HG03558 (cell line): ENCODE data around the gene PPP1R1B.

Source experiments
- ATAC-seq: cut with Tn5 transposase; IDR thresholded peaks from one replicate; pipeline ENCODE4 v1.9.1; 2021; ENCODE audit warnings: moderate number of reproducible peaks; ENCODE audit not compliant: unreplicated experiment; ENCODE audit errors: extremely low read depth

The PPP1R1B gene

DNA sequence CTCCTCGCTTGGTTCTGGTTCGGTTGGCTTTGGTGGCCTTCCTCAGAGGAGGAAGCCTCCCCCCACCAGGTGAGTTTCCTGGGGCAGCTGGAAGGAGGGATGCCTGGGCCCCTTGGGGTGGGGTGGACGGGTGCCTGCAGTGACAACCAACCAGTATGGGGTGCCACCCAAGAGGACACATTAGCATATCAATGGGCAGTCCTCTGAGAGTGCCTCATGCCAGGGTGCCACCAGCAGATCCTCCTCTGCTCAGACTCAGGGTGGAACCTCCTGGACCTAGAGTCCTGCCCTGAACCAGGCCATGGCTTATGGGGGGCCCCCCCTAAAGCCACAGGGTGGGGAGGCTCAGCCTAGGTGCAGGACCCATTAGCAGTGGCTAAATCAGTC is 2.7 kb downstream of the PPP1R1B start:
- no peak for ATAC-seq

DNA sequence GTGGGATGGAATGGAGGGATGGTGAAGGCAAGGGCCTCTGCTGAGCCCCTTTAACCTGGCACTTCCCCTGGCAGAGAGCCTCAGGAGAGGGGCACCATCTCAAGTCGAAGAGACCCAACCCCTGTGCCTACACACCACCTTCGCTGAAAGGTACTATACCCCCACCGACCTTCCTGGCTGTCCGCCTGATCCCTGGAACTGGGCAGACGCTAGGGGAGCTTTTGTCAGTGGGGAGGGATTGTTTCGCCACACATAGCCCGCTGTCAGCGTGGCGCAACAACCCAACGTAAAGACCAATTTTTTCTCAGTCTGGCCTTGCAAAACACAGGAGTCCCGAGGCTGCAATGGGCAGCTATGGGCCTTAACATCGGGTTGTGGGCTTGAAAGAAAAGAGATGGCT is 3.1 kb downstream of the PPP1R1B start:
- no peak for ATAC-seq

DNA sequence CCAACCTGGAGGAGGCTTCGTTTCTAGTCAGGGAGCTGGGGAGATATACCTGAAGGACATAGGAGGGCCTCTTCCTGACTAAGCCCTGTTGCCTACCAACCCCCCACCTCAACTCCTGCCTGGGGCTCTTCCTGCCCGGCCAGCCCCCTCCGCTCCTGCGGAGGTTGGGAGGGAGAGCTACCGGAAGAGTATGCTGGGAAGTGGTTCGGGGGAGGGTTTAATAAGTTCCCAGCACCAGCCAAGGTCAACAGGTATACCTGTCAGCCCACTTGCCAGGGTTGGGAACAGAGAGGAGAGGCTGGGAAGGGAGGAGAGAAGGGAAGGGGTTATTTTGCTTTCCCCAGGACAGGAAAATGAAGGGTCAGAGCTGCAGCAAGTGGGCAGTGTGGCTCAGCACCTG is 4.7 kb downstream of the PPP1R1B start:
- ATAC-seq, result no peak

DNA sequence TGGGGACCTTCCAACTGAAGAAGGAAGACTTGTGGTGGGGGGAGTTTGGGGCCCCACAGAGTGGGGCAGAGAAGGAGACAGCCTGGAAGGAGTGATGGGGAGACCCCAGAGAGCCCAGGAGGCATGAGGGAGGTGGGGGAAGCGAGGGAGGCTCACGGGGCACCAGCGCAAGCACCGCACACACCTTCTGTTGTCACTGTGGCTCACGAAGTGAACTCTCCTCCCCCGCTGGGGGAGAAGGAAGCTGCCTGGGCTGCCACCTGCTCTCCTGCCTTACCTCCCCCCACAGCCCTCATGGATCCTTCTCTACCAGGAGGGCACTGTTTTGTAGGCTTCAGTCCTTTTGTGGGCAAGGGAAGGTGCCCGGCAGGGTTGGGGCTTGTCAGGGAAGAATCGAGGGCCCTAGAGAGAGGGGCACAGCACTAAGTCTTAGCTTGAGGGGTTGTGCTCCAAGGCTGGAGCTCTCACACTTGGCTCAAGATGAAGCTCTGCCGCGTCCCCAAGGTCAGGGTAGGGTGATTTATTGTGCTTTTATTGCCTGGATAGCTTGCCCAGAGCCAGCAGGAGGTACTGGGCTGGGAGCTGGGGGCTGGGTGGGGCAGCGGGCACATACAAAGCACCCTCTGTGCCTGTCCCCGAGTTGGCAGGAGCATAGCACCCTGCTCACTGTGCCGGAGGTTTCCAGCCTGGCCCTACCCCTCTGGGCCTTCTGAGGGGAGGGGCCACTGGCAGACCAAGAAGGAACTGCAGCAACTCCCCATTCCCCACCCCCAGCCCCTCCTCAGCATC is 5.6 kb downstream of the PPP1R1B start:
- ATAC-seq, result no peak

DNA sequence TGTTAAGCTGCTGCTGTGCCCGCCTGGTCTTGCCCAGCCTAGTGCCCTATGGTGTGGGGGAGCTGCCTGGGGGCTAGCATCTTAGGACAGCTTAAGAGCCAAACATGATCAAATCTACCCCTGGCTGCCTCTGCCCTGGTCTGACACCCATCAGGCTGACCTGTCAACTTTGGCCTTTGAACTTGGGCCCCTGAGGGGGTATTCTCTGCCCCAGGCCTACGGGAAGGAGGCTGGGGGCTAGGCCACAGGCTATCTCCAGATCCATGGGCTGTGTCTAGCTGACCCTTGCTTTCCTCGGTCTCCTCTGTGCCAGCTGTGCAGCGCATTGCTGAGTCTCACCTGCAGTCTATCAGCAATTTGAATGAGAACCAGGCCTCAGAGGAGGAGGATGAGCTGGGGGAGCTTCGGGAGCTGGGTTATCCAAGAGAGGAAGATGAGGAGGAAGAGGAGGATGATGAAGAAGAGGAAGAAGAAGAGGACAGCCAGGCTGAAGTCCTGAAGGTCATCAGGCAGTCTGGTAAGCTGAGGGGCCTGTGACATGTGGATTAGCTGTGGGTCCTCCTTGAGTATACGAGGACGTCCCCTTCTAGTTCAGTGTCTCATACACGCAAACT is 6.9 kb downstream of the PPP1R1B start:
- ATAC-seq, result no peak

DNA sequence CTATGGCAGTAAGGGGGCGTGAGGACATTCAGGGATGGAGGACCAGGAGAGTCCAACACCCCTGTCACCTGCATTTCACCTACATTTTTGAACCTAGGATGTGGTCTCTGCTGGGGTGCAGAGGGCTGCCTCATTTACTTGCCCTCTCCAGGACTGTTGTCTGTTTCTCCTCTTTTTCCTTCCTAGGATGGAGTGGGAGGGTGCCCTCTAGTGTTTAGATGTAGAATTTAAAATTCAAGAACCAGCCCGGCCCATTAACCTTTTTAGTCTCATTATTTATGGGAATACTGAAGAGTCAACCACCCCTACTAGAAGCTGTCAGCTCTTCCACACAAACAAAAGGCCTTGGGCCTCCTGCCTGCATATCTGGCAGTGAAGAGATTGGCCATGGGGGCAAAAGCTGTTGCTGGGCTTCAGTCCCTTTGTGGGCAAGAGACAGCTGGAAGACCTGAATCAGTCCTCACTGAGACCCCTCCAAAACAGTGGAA is 7.7 kb downstream of the PPP1R1B start:
- no peak for ATAC-seq

DNA sequence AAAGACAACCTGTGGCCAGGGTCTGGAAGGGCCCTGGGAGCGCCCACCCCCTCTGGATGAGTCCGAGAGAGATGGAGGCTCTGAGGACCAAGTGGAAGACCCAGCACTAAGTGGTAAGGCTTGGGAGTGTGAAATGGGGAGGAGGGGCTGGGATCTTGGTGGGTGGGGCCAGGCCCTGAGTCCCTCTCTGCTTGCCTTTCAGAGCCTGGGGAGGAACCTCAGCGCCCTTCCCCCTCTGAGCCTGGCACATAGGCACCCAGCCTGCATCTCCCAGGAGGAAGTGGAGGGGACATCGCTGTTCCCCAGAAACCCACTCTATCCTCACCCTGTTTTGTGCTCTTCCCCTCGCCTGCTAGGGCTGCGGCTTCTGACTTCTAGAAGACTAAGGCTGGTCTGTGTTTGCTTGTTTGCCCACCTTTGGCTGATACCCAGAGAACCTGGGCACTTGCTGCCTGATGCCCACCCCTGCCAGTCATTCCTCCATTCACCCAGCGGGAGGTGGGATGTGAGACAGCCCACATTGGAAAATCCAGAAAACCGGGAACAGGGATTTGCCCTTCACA is 8.9 kb downstream of the PPP1R1B start:
- ATAC-seq, result no peak

DNA sequence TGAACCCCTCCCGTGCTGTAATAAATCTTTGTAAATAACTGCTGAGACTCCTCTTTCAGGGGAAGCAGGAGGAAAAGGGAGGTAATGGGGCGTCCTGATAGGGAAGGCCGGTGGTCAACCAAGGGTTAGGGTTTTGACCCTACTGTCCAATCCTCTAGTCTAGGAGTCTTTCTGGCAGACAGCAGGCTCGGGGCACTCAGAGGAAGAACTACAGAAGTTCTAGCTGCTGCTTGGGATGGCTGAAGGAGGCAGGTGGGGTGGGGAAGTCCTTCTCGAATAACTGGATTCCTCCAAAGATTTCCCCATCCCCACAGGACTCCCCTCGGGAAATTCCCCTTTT is 9.8 kb downstream of the PPP1R1B start:
- no peak for ATAC-seq

DNA sequence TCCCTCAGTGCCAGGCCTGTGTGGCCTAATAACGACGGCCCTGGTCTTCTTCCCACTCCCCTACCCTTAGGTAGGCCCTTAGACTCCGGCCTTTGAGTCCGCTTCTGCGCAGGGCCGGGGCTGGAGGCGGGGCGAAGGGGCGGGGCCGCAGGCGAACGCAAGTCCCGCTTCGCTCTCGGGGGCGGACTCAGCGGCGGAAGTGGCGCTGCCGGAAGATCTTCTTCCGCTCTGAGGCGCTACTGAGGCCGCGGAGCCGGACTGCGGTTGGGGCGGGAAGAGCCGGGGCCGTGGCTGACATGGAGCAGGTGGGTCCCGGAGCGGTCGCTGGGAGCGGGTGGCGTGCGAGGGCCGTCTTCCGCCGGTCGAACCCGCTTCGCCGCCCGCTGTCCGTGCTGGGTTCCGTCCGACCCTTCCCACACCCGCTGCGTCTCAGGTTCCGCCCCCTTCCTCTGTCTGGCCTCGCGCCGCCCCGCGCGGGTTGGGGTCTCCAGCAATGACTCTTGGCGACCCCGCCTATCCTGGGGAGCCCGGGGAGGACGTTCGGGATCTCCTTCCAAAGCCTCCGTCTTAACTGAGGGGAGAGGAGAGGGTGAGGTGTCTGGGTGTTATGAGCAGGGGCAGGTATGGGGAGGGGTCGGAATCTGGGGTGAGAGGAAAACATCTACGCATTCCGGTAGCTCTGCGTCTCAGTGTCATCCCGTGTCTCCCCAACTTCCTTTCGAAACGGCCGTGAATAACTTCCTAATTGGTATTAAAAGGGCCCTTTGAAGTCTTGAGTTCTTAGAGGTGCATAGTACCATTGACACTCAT is 10.4 kb downstream of the PPP1R1B start, which contains the start of gene STARD3:
TSS of gene STARD3 (plus strand) at position 218 of the 810 bp plus-strand sequence. CDS start 16,388 bp downstream, outside the sequence.
- ATAC-seq, result peak; percentile 62

DNA sequence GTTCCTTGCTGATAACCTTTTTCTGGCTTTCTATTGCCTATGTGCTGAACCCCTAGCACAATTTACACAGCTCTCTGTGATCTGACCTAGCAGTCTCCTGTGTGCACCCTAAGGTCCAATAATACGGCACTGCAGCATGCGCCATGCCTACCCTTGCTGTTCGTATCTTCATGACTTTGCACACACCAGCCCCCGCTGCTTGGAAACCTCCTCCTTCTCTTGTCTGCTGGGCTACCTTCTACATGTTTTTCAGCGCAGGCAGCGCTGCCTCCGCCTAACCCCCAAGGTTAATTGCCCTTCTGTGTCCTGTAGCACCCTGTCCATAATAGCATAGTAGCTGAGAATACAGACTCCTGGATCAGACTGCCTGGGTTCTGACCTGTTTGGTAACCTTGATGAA is 11.6 kb downstream of the PPP1R1B start:
- ATAC-seq, result no peak

DNA sequence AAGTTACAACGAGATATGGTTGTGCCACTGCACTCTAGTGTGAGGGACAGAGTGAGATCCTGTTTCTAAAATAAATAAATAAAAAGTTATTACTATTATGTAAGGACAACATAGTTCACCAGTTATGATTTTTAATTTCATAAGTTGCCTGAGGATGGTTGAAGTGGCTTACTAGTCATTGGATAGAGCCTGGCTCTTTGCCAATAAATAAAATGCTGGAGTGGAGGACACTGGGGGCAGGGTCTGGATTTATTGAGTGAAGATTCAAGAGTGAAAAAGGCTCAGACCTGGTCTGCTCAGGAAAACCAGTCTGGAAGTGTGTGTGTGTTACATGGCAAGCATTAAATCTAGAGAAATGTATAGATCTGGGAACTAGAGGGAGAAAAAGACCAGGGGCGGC is 12.3 kb downstream of the PPP1R1B start:
- no peak for ATAC-seq

DNA sequence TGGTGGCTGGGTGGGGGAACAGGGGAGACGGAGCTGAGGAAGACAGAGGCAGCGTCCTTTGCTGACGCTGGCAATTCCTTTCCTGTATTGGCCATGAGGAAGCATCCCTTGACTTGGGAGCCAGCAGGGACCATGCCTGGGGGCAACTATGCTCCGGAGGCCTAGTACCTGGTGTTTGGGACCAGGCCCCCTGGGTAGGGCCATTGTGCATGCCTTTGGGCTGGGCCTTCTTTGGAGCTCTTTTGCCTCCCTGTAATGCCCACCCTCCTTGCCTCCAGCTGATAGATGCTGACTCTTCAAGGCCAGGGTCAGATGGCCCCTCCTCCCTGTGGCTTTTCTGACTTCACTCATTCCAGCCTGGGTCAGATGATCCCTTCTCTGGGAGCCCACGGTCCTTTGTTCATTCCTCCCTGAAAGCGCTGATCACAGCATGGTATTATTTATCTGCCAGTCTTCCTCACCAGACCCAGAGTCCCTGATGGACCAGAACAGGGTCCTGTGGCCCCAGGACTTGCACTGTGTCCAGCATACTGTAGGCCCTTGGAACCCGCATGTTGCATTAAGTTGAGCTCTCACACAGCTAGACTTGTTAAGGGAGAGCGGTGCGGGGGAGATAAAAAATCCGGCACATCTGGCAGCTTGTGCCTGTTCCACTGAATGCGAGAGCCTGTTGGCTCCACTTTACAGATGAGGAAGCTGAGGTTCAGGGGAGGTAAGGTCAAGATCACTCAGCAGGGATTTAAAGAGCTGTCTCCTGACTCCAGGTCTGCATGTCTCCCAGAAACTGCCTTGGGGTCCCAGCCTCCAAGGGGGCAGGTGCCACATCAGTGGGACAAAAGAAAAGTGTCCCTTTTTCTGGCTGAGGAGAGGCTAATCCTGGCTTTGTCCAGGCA is 13.1 kb downstream of the PPP1R1B start:
- no peak for ATAC-seq

DNA sequence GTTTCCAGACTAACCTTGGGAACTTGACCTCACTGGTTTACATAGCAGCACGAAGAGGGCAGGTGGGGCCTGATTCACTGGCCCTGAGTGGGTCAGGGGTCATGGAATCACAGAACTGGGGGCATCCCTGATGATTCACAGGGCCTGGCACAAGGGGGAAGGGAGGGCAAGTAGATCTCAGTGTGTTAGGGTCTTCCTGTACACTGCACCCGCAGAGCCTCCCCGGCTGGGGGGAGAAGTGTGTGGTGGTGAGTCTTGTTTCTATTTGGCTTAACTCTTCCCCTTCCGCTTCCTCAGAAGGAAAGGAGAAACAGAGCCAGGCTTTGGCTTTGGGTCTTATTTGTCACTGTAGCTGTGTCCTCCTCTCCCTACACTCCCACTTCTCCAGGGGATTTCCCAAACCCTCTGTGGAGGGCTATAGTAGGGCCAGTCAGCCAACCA is 13.9 kb downstream of the PPP1R1B start:
- ATAC-seq, result no peak

DNA sequence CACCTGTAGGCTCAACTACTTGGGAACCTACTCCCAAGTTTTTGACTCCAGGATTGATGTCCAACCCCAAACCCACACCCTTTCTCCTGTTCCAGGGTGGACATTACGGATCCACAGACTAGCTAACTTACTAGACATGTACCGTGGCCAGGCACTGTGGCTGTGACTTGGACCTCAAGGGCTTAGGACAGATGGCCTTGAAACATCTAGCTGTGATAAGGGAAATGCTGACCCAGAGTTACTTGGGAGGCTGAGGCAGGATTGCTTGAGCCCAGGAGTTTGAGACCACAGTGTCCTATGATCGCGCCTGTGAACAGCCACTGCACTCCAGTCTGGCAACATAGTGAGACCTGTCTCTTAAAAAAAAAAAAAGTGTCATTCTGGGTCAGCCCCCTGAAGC is 14.3 kb downstream of the PPP1R1B start:
- no peak for ATAC-seq

DNA sequence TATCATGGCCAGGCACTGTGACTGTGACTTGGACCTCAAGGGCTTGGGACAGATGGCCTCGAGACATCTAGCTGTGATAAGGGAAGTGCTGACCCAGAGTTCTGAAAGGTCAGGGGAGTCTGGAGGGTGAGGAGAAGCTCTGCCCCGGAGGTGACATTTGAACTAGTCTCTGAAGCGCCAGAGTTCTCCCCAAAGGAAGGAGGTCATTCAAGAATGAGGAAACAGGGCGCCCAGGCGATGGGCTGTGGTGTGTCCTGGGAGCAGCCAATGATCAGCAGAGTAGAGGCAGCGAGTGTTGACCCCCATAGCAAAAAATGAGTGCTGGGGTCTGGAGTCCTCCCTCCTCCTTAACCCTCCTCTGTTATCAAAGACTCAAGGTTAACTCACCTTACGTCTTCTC is 15.1 kb downstream of the PPP1R1B start:
- ATAC-seq, result no peak

DNA sequence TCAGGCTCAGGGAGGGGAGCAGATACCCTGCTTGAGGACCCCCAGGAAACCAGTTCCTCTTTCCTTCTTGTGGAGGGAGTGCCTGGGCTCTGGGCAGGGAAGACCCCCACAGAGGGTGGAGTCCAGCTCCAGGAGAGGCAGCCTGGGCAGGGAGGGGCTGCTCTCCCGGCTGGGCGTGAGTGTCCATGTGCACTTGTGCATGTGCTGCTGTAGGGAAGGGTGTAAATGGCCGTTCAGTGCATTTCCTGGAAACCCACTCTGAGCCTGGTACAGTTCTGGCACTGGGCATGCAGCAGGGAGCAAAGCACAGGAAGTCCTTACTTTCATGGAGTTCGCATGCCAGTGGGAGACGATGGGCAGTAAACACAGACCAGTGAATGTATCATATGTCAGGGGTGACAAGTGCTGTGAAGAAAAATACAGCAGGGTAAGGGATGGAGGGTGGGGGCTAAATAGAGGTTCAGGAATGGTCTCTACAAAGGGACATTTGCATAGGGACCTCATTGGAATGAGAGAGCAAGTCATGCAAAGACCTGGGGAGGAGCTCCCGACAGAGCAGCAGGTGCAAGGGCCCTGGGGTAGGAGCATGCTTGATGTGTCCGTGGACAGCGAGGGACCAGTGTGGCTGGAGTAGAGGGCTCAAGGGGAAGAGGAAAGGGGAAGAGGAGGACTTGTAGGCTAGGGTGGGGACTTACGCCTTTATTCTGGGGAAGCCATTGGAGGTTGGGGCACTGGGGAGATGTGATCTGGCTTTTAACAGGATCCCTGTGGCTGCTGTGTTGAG is 15.7 kb downstream of the PPP1R1B start:
- no peak for ATAC-seq

DNA sequence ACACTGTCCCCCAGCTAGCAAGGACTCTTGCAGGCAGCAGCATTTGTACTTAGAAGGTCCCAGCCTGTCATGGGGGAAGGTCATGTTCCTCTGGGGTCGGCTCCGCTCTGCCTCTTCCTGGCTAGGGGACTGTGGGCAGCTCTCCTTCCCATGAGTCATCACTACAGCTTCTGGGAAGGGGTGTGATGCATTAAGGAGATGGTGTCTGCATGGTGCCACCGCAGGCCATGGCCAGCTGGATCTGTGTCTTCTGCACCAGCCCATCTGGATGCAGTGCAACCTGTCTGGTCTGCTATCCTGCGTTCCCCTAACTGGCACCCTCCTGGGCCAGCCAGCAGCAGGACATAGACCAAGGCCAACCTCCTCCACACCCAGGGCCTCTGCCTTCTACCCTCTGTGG is 16.5 kb downstream of the PPP1R1B start:
- ATAC-seq, result no peak

DNA sequence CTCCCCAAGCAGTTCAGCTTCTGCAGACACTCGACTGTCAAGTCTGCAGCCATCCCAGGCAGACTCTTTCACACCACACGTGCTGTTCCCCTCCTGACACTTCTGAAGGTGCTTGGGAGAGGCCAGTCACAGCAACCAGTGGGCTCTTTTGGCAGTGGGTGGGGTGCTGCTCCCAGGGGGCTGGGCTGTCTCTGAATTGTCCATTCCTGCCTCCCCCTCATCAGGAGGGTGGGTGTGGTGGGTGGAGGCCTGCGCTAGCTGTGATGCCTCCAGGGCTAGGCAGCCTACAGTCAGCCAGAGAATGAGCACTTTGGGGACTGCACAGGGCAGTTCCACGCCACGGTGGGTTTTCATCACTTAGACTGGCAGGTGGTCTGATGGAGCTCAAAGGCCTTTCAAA is 20.5 kb downstream of the PPP1R1B start:
- no peak for ATAC-seq
